HG03460 (cell line): ENCODE results near the gene SYT1.
"Not testable (repeated sequence)": the region's sequence is repeated elsewhere in the genome, so short reads cannot be mapped to it uniquely, and the experiment has no call there.

Experiments
- ATAC-seq: cut with Tn5 transposase; IDR thresholded peaks from one replicate; pipeline ENCODE4 v1.9.1; 2021; ENCODE audit not compliant: unreplicated experiment

The SYT1 gene

DNA sequence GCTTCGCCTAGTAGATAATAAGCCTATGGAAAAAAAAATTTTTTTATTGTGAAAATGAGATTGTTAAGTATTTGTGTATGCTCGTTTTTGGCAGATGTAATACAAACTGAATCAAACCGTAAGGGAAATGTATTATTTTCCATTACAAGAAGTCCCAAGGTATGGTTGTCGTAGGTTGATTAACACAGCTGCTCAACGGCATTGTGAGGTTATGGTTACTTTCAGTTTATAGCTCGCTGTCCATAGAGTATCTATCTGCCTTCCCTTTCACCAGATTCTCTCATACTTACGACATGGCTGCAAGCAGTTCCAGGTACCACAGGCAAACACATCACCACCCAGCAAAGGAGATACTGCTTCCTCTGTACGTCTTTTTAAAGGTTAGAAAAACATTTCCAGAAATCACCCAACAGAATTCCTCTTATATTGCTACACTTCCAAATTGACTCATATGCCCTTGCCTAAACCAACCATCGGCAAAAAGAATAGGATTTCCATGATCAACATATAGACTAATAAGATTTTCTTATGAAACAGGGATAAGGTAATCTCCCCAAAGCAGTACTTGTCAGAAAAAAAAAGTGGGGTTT, 338.6 kb downstream of the SYT1 start:
- no peak for ATAC-seq

DNA sequence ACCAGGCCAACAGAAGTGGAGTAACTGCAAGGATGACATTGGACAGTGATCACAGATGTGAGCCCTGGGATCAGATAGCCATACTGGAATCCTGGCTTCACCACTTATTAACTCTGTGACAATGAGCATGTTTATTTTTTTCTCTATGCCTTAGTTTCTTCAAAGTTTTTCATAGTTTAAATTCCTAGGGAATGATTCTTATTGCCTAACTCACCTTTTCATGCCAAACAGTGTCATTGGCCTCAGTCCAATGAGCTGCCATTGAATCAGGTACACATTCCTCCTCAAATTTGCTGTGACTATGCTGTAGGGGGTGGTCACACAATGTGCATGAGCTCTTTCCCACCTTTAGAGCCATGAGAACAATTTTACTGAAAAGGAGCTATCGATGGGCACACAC, 342.3 kb downstream of the SYT1 start:
- ATAC-seq, result no peak

DNA sequence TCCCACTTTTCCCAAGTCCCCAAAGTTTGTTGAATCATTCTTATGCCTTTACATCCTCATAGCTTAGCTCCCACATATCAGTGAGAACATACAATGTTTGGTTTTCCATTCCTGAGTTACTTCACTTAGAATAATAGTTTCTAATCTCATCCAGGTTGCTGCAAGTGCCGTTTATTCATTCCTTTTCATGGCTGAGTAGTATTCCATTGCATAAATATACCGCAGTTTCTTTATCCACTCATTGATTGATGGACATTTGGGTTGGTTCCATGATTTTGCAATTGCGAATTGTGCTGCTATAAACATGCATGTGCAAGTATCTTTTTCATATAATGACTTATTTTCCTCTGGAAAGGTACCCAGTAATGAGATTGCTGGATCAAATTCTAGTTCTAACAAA, 345.8 kb downstream of the SYT1 start:
- not testable (repeated sequence) for ATAC-seq

- ATAC-seq, result no peak
Measured at GRCh38 chr12:79217306-79217705, 352.7 kb downstream of the SYT1 start.

GRCh38 chr12:79223210-79223609, 358.6 kb downstream of the SYT1 start:
- ATAC-seq, result no peak

DNA sequence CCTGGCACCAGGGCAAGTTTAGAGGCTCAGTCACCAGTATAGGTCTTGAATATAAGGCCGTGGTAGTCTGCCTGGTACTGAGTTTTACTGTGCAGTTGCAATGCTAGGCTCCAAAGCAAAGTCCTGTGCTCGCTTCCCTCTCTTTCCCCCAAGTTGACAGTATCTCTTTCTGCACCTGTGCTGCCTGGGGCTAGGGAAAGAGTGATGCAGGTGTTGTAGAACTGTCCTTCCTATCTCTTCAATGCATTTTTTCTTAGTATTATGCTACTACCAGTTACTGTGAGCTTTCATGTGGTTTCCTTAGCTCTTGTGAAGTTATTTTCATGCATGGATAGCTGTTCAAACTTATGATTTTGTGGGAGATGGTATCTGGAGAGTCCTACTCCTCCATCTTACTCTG, 359.2 kb downstream of the SYT1 start:
- ATAC-seq, result no peak

- no peak for ATAC-seq
Measured at GRCh38 chr12:79227091-79227490, 362.5 kb downstream of the SYT1 start.

DNA sequence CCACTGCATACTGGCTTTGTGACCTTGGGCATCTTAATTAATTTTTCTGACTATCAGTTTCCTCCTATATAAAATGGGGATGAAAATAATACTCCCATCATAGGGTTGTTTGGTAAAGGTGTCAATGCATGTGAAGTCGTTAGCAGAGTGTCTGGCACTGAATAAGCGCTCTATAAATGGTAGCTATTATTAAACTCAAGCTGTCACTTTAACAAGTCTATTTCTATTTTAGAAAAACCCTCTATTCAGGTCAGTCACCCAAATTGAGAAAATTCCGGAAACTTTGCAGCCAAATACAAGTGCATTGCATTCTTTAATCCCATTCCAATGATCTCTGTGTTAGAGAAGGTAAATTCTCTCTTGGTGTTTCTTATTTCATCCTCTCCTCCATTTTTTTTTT, 363.1 kb downstream of the SYT1 start:
- no peak for ATAC-seq

DNA sequence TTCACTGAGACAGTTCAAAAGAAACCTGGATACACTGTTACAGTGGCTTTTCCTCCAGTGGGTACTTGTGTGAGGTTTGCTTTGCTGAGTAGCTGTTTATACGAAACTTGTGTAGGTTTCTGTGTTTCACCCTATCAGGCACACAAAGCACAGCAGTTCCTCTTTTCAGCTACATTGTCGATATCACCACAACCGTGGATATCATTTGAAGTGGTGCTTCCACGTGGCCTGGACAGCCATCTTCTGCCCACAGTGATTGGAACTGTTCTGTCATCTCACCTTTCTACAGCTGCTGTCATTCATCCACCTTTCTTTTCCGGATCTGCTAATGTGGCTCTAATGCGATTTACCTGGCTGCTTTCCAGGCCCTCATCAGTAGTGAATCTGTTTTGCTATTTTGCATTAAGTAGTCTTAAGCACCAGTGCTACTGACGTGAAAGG, 368.8 kb downstream of the SYT1 start:
- peak; percentile 58 for ATAC-seq

- ATAC-seq, result no peak
Measured at GRCh38 chr12:79236920-79237319, 372.3 kb downstream of the SYT1 start.

GRCh38 chr12:79238246-79238645, 373.7 kb downstream of the SYT1 start:
- ATAC-seq, result no peak

GRCh38 chr12:79247494-79247893, 382.9 kb downstream of the SYT1 start:
- ATAC-seq, result no peak

- ATAC-seq, result no peak
Measured at GRCh38 chr12:79250186-79250585, 385.6 kb downstream of the SYT1 start.

GRCh38 chr12:79250960-79251755, 386.6 kb downstream of the SYT1 start:
- ATAC-seq, result no peak

- ATAC-seq, result no peak
Measured at GRCh38 chr12:79252358-79253075, 387.9 kb downstream of the SYT1 start.

DNA sequence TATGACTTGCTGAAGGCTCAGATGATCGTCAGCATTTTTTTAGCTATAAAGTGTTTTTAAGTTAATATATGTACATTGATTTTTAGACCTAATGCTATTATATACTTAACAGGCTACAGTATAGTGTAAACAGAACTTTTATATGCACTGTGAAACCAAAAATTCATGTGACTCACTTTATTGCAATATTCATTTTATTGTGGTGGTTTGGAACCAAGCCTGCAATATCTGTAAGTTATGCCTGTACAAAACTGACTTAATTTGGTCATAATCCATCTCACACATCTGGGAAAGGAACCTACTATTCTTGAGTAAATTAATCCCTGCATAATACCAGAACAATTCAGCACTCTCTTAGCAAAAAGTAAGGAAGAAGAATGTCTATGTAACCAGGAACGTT, 390.7 kb downstream of the SYT1 start:
- no peak for ATAC-seq

GRCh38 chr12:79260923-79261322, 396.3 kb downstream of the SYT1 start:
- no peak for ATAC-seq

DNA sequence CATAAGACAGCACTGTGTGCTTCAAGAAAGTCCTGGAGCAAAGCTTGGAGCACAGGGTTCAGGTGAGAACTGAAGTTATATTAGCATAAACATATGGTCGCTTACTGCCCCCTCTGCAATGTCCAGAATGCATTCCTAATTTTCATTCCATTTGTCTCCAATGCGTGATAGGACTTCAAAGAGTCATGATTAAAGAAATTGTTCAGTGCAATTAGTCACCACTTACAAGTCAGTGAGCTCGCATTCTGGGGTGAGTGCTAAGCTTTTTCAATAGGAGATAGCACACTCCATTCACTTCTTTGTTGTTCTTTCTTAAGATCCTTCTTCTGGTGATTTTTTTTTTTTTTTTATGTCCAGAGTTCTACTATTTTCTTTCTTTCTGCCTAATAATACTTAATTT, 398.4 kb downstream of the SYT1 start:
- no peak for ATAC-seq

GRCh38 chr12:79266343-79267144, 402.0 kb downstream of the SYT1 start:
- no peak for ATAC-seq

DNA sequence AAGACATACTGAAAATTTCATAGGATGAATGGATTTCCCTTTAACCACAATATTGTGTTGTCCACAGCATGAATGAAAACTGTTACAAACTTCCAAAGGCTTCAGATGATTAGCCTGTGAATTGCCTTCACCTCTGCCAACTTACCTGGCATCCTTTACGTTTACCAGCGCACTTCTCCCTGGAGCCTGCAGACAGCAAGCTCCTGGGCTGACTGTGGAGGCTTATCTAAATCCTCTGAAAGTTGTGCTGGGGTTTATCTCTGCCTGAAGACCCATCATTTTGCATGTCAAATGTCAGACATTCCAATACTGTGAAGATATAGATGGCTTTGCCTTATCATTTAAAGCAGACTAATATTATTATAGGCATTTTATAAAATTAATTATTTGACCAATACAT, 403.0 kb downstream of the SYT1 start:
- no peak for ATAC-seq

DNA sequence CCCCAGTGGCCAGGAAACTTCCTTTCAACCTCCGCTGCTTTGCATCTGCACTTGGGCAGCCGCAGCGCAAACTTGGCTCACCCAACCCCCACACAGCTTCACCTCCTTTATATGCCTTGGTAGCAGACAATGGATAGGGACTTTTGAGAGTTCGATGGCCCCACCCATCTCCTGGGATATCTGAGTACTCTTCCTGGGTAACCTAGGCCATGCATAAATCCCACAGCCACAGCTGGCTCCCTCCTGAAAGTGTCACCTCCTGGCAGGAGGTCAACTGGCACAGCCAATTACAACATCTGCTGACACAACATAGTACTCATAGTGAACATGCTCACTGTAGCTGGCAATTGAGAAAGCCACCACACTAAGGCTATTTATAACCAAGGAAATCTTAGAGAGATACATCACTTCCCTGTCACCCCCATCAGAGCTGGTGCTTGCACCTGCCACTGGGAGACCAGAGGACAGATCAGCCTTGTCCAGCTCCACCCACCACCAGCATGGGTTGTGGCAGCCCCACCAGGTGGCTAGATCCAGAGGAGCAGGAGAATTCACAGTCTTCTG, 410.0 kb downstream of the SYT1 start:
- ATAC-seq, result peak; percentile 46
